Endometrium (tissue), 2 donors: ENCODE measurements around the gene VRK1.
"Not testable (repeated sequence)": the region's sequence is repeated elsewhere in the genome, so short reads cannot be mapped to it uniquely, and the experiment has no call there.

Experiments used
- FAIRE-seq: peaks from 2 replicates; lab custom pipeline; 2012; peaks lifted over from hg19 to GRCh38; lab: Jason Lieb, UNC
- donor health status: control.
- donor health status: control.

Gene VRK1, protein sequence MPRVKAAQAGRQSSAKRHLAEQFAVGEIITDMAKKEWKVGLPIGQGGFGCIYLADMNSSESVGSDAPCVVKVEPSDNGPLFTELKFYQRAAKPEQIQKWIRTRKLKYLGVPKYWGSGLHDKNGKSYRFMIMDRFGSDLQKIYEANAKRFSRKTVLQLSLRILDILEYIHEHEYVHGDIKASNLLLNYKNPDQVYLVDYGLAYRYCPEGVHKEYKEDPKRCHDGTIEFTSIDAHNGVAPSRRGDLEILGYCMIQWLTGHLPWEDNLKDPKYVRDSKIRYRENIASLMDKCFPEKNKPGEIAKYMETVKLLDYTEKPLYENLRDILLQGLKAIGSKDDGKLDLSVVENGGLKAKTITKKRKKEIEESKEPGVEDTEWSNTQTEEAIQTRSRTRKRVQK

DNA sequence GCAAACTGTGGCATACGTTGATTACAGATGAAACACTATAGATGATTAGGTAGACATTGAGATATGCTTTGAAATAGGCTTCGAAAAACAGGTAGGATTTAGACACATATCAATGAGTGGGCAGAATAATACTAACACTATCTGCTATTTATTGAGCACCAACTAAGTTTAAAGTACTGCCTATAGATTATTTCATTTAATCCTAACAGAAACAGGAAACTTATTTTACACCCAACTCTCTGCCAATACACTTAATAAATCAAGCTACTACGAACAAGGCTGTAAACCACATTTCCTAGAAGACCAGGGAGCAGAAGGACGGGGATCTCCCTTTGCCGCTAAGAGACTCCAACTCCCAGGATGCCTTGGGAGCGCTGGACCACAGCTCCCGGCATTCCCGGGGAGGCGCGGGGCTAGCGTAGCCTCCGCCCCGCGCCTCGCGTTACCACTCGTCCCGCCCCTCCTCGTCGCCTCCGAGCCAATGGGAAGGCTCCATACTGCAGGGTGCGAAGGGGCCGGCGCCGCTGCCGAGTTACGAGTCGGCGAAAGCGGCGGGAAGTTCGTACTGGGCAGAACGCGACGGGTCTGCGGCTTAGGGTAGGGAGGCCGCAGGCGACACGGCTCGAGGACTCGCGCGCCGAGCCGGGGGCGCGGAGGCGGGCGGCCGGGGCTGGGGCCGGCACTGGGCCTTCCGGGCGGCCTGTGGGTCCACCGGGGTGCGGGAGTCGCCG is at the start of gene VRK1:
Gene VRK1, plus strand, starts transcription at position 532 of the 731 bp plus-strand sequence. CDS start 36,090 bp downstream, outside the sequence.
- no peak for FAIRE-seq

DNA sequence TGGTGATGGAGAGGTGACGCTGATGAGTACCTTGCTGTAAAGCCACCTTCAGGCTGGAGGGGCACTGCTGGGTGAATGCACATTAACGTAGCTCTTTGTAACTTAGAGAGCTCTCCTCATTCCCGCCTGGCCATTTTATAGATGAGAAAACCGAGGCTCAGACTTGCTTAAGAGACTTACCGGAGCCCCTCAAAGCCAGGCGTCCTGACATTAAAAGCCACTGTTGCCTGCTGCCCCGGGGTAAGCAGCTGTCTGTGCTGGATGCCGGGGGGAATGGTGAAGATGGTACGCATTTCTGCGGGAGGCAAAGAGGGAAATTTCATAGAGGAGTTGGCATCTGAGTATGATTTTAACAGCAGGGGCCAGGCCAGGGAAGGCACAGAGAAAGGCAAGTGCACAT is 49.6 kb upstream of the VRK1 start:
- no peak for FAIRE-seq

DNA sequence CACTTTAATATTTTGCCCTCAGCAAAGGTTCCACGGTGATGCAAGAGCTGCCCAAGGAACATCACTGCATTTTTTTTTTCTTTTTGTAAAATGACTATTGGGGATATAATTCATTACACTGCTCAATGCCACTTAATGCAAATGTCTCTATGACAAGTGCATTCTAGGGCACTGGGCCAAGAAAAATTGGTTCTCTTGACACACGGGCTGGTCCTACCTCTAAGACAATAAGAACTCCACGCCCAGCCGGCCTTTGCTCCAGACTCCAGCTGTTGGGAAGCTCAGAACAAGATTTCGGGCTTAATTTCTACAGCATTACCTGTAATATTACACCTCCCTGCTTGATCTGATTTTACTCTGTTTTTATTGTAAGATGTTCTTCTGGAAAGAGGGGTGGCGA is 48.8 kb upstream of the VRK1 start:
- no peak for FAIRE-seq

DNA sequence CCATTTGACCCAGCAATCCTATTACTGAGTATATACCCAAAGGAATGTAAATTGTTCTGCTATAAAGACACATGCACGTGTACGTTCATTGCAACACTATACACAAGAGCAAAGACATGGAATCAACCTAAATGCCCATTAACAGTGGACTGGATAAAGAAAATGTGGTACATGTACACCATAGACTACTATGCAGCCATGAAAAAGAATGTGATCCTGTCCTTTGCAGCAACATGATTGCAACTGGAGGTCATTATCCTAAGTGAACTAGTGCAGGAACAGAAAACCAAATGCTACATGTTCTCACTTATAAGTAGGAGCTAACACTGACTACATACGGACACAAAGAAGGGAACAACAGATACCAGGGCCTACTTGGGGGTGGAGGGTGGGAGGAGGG is 45.7 kb upstream of the VRK1 start:
- FAIRE-seq = no peak

DNA sequence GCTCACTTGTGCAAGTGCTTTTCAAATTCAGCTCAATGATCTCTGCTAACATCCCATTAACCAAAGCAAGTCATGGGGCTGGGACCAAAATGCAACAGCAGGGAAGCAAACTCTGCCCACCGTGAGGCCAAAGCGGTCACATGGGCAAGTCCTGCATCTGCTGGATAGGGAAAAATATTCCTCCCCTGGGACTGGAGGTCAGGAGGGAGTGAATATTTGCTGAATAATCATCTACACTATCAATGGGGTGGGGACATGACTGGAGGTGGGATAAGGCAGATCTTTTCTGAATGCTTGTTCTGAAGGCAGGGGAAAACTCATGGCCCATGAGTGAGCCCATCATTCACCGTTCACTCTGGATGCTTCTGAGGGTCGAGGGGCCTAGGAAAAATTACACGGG is 45.1 kb upstream of the VRK1 start:
- no peak for FAIRE-seq

DNA sequence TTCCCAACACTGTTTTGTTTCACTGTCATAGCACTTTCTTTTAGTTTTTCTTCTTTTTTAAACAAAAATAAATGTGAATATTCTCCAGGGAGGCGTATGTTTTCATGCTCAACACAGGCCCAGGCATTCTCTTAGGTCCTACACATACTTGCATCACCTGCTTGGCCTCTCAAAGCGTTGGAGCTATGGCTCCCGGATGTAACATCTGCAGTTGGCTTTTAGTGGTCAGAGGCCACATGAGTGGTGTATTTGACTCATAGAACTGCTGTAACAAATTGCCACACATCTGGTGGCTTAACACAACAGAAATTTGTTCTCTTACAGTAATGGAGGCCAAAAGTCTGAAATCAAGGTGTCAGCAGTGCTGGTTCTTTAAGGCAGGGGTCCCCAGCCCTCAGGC is 44.6 kb upstream of the VRK1 start:
- FAIRE-seq = no peak

DNA sequence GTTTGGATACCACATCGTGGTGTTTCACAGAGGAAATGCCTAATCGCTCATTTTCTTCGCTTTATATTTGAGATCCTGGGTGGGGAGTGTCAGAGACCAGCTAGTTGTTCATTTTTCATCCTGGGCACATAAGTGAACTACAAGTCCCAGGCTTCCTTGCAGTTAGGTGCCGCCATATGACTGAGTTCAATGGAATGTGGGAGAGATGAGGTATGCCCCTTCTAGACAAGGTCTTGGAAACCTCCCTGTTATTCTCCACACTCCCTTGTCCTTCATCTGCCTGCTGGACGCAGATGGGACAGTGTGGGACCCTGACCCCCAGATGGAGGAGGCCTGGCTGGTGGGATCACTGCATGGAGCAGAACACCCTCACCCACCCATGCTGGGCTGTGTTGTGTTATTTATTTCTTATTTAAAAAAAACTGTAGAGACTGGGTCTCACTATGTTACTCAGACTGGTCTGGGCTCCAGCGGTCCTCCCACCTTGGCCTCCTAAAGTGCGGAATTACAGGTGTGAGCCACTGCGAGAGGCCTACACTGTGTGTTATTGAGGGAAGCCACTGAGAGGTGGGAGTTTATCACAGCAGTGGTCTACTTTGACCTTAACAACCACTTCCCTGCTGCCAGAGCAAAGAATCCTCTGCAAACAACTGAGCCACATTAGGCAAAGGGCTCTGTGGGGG is 42.9 kb upstream of the VRK1 start:
- FAIRE-seq = no peak

DNA sequence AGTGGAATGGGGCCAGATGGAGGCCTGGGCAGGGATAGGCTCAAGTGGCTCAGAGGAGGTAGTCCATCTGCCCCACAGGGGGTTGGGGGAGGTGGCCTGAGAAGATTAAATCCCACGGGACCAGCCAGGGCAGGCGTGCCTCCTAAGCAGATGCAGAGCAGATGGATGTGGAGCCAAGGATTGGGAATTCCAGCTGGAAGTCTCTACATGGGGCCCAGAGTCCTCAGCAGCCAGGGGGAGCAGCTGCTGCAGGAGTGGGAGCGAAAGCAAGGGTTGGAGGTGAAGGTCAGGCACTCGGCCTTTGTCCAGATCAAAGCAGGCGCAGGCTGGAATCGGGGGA is 42.4 kb upstream of the VRK1 start:
- FAIRE-seq = no peak

DNA sequence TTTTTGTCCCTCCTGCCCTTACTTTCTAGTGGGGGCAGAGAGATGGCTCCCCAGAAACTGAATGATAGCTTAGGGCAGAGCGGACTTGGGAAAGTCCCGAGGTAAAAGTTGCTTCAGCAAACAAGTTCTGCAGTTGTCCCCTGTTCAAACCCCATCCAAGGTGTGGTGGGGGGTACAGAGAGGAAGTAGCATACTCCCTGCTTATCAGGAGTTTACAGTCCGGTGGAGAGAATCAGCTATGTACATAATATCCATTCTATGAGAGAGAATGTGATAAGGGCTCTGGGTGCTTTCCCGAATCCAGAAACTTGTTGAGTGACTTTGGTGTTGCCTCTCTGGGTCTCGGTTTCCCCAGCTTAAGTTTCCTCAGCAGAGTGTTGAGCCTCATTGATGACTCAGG is 40.4 kb upstream of the VRK1 start:
- FAIRE-seq = no peak

DNA sequence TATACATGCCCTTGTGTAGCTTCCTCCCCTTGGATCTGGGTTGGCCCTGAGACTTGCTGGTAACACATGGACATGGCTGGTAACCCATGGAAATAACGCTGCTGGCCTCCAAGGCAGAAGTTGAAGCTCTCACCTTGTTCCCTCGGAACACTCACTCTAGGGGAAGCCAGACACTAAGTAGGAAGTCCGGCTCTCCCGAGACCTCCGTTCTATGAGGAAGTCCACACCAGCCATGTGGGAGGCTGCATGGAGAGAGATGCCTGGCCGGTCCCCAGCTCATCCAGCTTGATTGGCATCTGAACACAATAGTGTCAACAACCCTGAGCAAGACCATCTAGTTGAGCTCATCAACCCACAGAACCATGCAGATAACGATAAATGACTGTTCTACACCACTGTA is 39.7 kb upstream of the VRK1 start:
- no peak for FAIRE-seq

DNA sequence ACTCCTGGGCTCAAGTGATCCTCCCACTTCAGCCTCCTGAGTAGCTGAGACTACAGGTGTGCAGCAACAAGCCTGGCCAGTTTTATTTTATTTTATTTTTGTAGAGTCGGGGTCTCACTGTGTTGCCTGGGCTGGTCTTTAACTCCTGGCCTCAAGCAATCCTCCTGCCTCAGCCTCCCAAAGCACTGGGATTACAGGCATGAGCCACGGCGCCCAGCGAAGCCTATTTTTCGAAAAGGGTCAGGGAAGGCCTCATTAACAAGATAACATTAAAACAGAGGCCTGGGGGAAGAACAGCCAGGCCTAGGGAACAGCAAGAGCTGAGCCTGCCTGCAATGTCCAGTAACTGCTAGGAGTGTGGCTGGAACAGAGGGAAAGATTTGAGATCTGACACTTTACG is 36.1 kb upstream of the VRK1 start:
- no peak for FAIRE-seq

DNA sequence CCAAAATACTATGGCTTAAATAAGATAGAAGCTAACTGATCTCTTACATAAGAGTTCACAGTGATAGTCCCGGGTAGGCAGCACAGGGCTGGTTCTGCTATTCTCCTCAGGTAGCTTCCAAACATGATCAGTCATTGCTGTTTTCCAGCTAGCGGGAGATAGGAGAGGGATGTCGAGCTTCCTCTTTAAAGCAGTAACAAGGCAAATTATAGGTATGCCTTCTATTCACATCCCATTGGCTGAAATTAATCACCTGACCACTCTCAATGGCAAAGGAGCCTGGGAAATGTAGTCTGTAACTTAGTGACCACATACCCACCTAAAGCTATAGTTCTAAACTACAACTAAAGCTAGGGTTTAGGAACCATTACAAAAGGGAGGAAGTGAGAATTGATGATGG is 34.5 kb upstream of the VRK1 start:
- FAIRE-seq = no peak

DNA sequence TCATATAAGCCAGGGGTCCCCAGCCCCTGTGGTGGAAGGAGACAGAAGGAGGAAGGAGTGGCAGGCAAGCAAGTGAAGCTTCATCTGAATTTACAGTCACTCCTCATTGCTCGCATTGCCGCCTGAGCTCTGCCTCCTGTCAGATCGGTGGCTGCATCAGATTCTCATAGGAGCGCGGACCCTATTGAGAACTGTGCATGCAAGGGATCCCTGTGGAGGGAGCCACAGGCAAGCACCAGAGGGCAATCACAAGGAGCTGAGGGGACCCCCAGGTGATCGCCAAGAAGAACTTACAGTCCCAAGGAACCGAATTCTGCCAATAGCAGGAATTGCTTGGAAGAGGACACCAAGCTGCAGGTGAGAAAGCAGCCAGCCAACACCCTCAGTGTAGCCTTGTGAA is 33.2 kb upstream of the VRK1 start:
- FAIRE-seq = no peak

DNA sequence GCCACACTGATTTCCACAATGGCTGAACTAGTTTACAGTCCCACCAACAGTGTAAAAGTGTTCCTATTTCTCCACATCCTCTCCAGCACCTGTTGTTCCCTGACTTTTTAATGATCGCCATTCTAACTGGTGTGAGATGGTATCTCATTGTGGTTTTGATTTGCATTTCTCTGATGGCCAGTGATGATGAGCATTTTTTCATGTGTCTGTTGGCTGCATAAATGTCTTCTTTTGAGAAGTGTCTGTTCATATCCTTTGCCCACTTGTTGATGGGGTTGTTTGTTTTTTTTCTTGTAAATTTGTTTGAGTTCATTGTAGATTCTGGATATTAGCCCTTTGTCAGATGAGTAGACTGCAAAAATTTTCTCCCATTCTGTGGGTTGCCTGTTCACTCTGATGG is 32.0 kb upstream of the VRK1 start:
- not testable (repeated sequence) for FAIRE-seq

DNA sequence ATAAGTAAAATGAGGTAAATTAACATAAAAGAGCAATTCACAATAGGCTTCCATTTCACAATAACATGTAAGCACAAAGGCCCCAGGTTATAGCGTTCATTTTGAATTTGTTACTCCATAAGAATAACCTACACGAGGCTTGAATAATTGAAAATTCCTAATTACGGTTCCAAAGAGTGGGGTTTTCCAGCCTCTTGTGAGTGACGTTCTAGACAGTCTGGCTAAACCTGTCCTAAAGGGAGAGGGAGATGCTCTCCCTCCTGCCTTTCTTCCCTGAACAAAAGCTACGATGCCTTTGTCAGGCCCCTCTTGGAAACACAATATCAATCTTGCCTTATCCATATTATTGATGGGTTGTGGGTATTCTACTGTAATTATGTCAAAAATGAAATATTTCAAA is 24.3 kb upstream of the VRK1 start:
- FAIRE-seq = no peak

DNA sequence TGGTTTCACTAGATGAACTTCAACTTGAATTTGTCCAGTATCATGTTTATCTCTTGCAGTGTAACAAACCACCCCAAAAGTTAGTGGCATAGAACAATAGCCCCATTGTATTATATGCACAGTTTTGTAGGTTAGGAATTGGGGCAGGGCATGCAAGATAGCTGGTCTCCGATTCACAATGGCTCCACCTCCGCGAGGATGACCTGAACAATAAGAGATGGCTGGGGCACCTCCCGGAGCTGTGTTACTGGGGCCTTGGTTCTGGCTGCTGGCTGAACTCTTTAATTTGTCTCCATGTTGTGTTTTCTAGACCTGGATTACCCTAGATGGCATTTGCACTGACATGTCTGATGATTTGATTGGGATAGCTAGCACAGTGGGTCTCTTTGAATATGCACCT is 20.4 kb upstream of the VRK1 start:
- no peak for FAIRE-seq

DNA sequence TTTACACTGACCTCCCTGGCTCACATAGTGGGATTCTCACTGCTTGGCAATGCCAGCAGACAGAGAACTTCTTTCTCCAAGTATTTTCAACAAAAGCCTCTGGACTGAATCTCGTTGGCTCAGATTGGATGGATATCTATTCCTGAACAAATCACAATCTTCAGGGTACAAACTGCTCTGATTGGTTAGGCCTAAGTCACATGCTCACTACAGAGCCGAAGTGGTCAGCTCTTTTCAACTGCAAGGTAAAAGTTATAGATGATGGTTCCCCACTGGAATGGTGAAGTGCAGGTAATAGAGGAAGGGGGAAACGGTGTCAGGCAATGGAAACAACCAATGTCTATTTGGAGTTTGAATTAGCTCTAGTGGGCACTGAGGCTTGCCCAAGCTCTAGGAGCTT is 16.7 kb upstream of the VRK1 start:
- no peak for FAIRE-seq

DNA sequence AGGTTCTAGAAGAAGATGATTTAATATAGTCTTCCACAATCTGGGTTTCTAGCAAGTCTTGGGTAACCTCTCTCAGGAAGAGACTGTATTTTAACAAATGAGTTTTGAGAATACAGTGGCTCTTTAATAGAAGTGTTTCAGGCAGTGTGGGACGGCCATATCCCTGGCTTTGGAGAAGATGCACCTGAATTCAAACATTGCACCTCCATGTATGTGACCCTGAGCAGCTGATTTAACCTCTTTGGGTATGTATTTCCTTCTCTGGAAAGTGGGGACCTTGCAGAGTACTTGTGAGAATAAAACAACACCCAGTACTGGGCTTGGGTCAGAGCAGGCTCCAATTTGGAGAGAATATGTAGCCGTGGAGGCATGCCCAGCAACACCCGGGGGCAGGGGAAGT is 15.8 kb upstream of the VRK1 start:
- FAIRE-seq = no peak

DNA sequence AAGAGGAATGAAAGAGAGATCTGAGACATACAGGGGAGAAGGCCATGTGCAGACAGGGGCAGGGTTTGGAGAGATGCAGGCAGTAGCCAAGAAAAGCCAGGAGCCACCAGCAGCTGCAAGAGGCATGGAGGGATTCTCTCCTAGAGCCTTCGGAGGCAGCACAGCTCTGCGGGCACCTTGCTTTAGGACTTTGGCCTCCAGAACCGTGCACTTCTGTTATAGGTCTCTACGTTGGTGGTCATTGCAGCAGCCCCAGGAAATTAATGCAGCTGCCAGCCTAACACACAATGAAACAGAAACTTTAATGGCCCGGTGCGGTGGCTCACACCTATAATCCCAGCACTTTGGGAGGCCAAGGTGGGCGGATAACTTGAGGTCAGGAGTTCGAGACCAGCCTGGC is 14.7 kb upstream of the VRK1 start:
- FAIRE-seq = no peak

DNA sequence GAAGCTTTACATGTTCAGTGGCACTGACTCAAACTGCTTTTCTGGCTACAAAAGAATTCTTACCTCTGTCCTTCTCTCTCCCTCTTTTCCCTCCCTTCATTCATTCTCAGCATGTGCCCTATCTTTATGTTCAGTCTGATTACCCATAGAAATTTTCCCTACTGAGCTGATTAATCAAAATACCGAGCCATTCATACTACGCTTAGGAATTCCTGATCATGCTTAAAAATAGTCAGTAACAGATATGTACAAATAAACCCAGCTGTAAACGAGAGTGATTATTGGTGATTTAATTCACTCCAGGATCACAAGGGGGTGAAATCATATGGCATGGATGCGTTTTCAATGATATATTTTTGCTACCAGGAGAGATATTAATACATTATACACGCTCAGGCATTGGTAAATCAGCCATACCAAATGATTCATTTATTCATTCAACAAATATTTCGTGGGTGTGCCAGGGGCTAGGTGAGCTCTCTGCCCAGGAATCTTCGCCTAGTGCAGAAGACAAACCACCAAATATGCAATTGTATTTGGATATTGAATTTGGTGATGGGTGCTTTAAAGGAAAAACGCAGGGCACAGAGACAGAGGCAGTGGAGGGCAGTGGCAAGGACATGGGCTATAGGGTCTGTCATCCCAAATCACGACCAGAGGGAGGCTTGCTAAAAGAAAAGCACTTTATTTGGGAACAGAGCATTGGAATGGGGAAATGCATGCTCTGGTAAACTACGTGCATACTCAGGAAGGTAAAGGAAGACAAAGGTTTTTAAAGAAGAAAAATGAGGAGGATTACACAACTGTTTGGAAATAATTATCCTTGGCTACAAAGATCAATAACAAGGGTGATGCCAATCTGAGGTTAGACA is 13.9 kb upstream of the VRK1 start:
- FAIRE-seq = no peak

DNA sequence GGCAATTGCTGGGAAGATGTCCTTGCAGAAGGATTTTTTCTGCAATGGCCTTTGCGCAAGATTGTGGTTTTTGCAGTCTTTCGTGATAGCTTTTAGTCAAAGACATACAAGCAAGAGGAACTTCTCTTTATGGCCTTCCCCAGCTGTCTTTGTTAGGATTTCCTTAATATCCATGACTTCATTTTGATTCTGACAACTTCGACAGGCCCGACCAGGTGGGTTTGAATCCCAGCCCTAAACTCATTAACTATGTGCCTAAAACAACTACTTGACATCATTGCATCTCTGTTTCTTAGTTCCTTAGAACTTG is 13.3 kb upstream of the VRK1 start:
- FAIRE-seq = no peak

DNA sequence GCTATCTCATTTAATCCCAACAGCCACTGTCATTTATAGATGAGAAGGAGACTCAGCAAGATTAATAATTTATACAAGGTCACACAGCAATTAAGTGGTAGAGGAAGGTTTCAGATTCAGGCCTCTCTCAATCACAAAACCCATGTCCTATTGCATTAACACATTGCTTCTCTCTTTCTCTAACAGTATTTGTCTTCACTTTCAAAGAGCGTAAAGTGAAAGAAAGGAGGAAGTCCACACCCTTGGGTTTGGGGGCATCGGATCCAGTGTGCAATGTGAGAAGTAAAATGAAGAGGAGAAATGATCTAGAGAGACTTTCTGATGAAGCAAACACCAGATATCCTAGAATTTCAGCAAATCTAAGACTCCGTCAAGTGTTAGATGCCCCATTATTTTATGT is 7.0 kb upstream of the VRK1 start:
- FAIRE-seq = no peak

DNA sequence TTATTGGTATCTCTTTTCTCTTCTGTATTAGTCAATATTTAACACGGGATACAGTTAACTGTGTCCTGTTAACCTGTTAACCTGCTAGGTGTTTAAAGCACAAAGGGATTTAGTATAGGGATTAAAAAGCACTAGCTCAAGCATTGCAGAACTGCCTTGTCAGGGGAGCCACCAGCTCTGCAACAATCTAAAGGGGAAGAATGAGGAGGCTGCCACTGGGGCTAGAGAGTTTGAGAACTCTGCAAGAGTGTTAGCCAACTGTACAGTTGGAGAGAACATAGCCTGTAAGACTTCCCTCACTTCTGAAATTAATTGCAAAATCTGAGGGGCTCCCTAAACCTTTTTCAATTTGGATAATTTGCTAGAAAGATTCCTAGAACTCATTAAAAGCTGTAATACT is 6.5 kb upstream of the VRK1 start:
- no peak for FAIRE-seq
